Adipose tissue (tissue), 3 donors: ENCODE data around the gene RDH13. TPM values are rescaled to one million over a fixed set of nuclear protein-coding genes. Genes with fewer than 3 reads are reported as not detected.
"Not testable (repeated sequence)": the region's sequence is repeated elsewhere in the genome, so short reads cannot be mapped to it uniquely, and the experiment has no call there.

Experiments used
- H3K27ac ChIP-seq: one replicate; pipeline ENCODE4 v1.5.1; 2013; ENCODE audit warnings: low read depth, low read length
- WGBS, 3 donors: extraction: QIAGEN DNeasy Blood & Tissue Kit; methylation state at CpG; one replicate each; pipeline ENCODE4 v1.1.7; 2013; 5-methylcytosine and 5-hydroxymethylcytosine counted together
- polyA plus RNA-seq, 3 donors: library from polyadenylated mRNA; stranded (reverse); fragments of 200-250 nt; gene quantifications; one replicate each; pipeline ENCODE4 v1.2.3, GENCODE V29; 2013
- donor health status: healthy with polysubstance abuse.
- donor health status: Bipolar disorder and iron deficiency.
- donor health status: healthy.

The RDH13 gene
- polyA plus RNA-seq, 3 donors = 8.7 to 14.4 (median 9.6) TPM

GRCh38 chr19:55080968-55081769 is 18.2 kb upstream of the RDH13 start:
- 4 to 8% (median 5%) methylated on average over 49 to 60 of the region's 60 CpGs for WGBS, 3 donors
- H3K27ac ChIP-seq = no peak overlapping the region

- WGBS, 3 donors = 6 to 12% (median 7%) methylated on average over 55 of the region's 55 CpGs
Observed at GRCh38 chr19:55080121-55080967, 17.4 kb upstream of the RDH13 start.

GRCh38 chr19:55079400-55080038 is 16.6 kb upstream of the RDH13 start:
- no peak overlapping the region for H3K27ac ChIP-seq
- WGBS, 3 donors = 77 to 83% (median 77%) methylated on average over 18 to 19 of the region's 19 CpGs

More at GRCh38 chr19:55080121-55080967, 17.4 kb upstream of the RDH13 start:
- H3K27ac ChIP-seq = no peak overlapping the region

- 79 to 83% (median 80%) methylated on average over 5 of the region's 5 CpGs for WGBS, 3 donors
Observed at GRCh38 chr19:55078996-55079395, 16.0 kb upstream of the RDH13 start.

GRCh38 chr19:55077106-55077505 is 14.2 kb upstream of the RDH13 start:
- H3K27ac ChIP-seq = no peak overlapping the region
- 61 to 77% (median 62%) methylated on average over 2 of the region's 2 CpGs for WGBS, 3 donors

More at GRCh38 chr19:55078996-55079395, 16.0 kb upstream of the RDH13 start:
- no peak overlapping the region for H3K27ac ChIP-seq

GRCh38 chr19:55076321-55076720 is 13.4 kb upstream of the RDH13 start:
- WGBS, 3 donors = 68 to 81% (median 76%) methylated on average over 12 of the region's 12 CpGs
- H3K27ac ChIP-seq = no peak overlapping the region

GRCh38 chr19:55075371-55075998 is 12.5 kb upstream of the RDH13 start, which contains the start of gene EPS8L1:
Gene EPS8L1, plus strand, starts transcription at chr19:55075869. Its CDS starts 576 bp downstream, at chr19:55076445.
- 18 to 37% (median 24%) methylated on average over 18 of the region's 18 CpGs for WGBS, 3 donors
- H3K27ac ChIP-seq = no peak within 1 kb of the TSS

GRCh38 chr19:55071913-55072312 is 9.0 kb upstream of the RDH13 start:
- H3K27ac ChIP-seq = no peak overlapping the region
- 62 to 69% (median 65%) methylated on average over 8 of the region's 8 CpGs for WGBS, 3 donors

GRCh38 chr19:55071129-55071502 is 8.2 kb upstream of the RDH13 start:
- H3K27ac ChIP-seq = no peak overlapping the region
- 49 to 54% (median 50%) methylated on average over 8 of the region's 8 CpGs for WGBS, 3 donors

- WGBS, 3 donors = 76 to 83% (median 81%) methylated on average over 10 of the region's 10 CpGs
- no peak overlapping the region for H3K27ac ChIP-seq
Observed at GRCh38 chr19:55070466-55071128, 7.6 kb upstream of the RDH13 start.

- H3K27ac ChIP-seq = no peak overlapping the region
- 93 to 96% (median 94%) methylated on average over 2 of the region's 2 CpGs for WGBS, 3 donors
Observed at GRCh38 chr19:55069865-55070197, 6.9 kb upstream of the RDH13 start.

- H3K27ac ChIP-seq = no peak overlapping the region
- 4 to 6% (median 4%) methylated on average over 28 to 30 of the region's 30 CpGs for WGBS, 3 donors
Observed at GRCh38 chr19:55068950-55069864, 6.3 kb upstream of the RDH13 start.

- no peak overlapping the region for H3K27ac ChIP-seq
- WGBS, 3 donors = 33 to 45% (median 33%) methylated on average over 3 of the region's 3 CpGs
Observed at GRCh38 chr19:55067869-55068268, 4.9 kb upstream of the RDH13 start.

- no peak overlapping the region for H3K27ac ChIP-seq
- 30 to 34% (median 34%) methylated on average over 2 of the region's 2 CpGs for WGBS, 3 donors
Observed at GRCh38 chr19:55066107-55066709, 3.3 kb upstream of the RDH13 start.

- H3K27ac ChIP-seq = not testable (repeated sequence)
- WGBS, 3 donors = 84 to 88% (median 84%) methylated on average over 9 of the region's 9 CpGs
Observed at GRCh38 chr19:55065516-55065915, 2.6 kb upstream of the RDH13 start.

- no peak overlapping the region for H3K27ac ChIP-seq
- 64 to 88% (median 80%) methylated on average over 3 of the region's 3 CpGs for WGBS, 3 donors
Observed at GRCh38 chr19:55063492-55063843, 520 bp upstream of the RDH13 start.

GRCh38 chr19:55060287-55060686 is 2.7 kb downstream of the RDH13 start:
- WGBS, 3 donors = 76 to 87% (median 86%) methylated on average over 9 of the region's 9 CpGs
- H3K27ac ChIP-seq = not testable (repeated sequence)
